Coronary artery (tissue), 2 donors: Measurements from ENCODE around the gene BAK1.

ENCODE experiments used
- DNase-seq: peaks from one replicate; pipeline ENCODE4 v3.0.0-alpha.2; 2017; ENCODE audit warnings: low spot score
- H3K27ac ChIP-seq, 2 donors: fragments of 200-600 bp; sonication (generic); one replicate each; pipeline ENCODE4 v1.5.1; 2016 to 2019
- H3K4me3 ChIP-seq: fragments of 200-600 bp; sonication (generic); 2 replicates; pipeline ENCODE4 v1.5.1; 2016; ENCODE audit warnings: mild to moderate bottlenecking, moderate library complexity
- CTCF ChIP-seq: fragments of 200-600 bp; sonication (generic); IDR thresholded peaks from one replicate; pipeline ENCODE4 v1.5.1; 2019; ENCODE audit warnings: antibody characterized with exemption

The BAK1 gene

DNA sequence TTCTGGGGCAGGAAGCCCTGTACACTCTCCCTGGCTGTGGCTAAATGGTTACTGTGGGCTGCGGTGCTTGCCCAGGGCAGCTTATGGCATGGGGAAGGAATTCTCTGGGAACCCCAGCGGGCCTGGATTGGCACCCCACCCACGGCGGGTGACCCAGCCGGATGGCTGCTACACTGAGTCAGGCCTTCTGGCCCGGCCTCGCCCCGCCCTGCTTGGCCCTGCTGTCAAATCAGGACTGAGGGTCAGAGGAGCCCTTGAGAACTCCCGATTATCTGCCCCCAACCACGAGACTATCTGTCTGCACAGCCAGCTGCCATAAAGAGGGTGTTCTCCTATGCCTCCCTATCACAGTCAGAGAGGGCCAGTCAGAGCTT lies 33.7 kb upstream of the BAK1 start:
- no peak for DNase-seq
- Histone ChIP-seq H3K4me3 (no peak overlapping the region), H3K27ac (peak overlapping the region in 1 of 2 donors; percentile 65)
- no peak for TF ChIP-seq CTCF

DNA sequence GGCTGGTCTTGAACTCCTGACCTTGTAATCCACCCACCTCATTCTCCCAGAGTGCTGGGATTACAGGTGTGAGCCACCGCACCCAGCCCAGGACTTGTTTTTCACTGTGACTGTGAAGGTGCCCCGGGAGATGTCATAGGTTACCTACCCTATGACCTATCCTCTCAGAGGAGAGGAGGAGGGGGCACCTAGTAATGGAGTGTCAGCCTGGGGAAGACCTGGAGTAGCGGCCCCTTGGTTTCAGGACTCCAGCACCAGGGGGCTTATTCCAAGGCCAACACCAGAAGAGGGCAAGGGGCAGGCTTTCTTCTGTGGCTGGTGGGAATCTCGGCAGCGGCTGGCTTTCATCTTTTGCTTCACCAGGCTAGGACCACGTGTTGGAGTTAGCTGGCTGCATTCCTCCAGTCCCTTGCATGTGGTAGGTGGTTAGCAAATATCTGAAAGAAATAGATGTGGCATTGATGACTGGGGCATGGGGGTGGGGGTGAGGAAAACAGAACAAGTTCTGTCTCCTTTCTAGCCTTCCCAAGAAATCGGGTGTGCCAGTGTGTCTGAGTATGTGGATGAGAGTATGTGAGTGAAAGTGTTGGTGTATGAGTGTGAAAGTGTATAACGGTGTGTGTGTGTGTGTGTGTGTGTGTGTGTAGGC lies 33.2 kb upstream of the BAK1 start:
- no peak overlapping the region for H3K4me3 ChIP-seq
- no peak for DNase-seq
- no peak for TF ChIP-seq CTCF
- peak overlapping the region in 1 of 2 donors; percentile 65 for H3K27ac ChIP-seq

DNA sequence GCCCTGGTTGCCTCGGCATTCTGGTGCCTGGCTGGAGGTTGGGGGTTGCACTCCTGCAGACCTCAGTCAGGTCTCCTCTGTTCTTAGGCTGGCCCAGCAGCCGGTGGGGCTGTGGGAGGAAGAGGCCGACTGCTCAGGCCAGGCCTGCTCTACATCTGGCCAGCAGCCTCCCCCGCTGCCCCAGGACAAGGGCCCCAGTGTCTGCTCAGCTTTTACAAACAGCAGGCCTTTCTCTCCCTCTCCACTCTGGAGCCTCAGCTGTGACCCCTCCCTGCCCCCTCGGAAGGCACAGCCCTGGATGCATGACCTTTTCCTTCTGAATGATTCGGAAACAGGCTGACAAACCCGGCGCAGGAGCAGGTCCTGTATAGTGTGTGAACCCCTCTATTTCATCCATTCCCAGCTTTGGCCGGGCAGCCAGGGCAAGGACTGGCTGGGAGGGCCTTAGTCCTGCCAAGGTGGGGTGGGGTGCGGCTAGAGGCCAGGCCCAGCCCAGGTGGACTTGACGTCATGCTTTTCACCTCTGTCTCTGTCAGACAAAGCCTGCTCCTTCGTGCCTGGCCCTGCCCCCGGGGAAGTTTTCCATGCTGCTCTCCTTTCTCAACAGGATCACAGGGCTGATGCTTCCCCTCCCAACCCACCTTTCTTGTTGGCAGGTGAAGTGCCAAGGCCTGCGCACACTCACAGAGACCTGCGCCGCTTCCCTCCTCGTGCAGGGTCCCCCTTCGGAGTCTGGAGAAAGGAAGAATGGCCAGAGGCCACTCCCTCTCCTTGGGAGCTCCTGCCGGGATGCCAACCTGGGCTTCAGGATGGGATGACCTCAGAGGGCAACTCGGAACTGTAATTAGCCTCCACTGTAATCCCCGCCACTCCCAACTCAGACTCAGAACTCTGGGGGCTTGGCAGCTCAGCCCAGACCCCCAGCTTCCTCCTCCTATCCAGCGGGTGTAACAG lies 31.0 kb upstream of the BAK1 start:
- no peak for TF ChIP-seq CTCF
- DNase-seq, result no peak
- peak overlapping the region in 1 of 2 donors; percentile 54 for H3K27ac ChIP-seq

DNA sequence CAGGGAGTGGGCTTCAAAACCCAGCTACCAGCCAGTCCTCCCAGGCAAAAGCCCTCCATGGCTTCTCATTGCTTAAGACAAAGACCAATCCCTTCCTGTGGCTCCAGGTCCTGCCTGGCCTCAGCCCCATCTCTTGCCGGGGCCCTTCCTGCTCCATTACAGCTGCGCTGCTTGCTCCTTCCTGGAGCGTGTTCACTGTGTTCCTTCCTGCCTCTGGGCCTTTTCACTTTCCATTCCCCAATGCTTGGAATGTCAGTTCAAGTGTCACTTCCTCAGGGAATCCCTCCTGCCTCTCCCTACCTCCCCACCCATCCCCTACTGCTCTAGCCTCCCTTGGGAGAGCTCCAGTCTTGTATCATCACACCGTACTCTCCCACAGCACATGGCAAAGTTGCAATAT lies 30.0 kb upstream of the BAK1 start:
- TF ChIP-seq CTCF, result no peak
- H3K27ac ChIP-seq, result peak overlapping the region in 1 of 2 donors; percentile 82
- DNase-seq, result no peak
- no peak overlapping the region for H3K4me3 ChIP-seq

More for the DNA sequence above, 31.0 kb upstream of the BAK1 start:
- no peak overlapping the region for H3K4me3 ChIP-seq

DNA sequence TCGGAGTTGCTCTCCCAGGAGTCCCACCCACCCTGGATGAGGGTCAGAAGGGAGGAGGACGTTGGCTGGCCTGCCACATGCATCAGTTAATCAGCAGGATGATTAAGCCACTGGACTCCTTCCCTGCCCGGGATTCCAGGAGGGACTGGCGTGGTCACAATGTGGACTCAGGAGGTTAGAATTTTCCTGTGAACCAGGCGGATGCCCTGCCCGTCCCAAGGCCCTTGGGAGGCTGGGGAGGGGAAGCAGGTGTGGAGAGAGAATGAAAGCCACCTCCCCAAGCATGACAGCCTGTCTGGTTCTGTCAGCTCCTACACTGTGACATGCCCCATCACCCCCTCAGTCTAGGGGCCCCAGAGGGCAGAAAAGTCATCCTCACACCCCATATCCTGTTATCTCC lies 29.5 kb upstream of the BAK1 start:
- peak overlapping the region in 1 of 2 donors; percentile 82 for H3K27ac ChIP-seq
- no peak for TF ChIP-seq CTCF
- H3K4me3 ChIP-seq, result no peak overlapping the region
- DNase-seq, result no peak

DNA sequence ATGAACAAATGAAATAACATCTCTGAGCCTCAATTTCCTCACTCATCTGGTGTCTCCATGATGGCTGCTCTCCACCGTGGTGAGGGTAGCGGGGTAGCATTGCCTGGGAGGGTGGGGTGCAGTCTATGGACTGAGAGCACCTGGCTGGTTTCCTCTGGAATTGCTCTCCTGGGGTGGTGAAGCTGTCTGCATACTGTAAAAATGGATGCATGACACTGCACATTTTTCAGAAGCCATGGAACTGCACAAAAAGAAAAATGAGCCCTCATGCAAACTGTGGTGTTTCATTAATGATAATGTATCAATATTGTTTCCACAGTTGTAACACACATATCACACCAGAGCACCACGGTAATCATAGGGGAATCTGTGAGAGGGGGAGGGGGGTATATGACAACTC lies 28.9 kb upstream of the BAK1 start:
- Histone ChIP-seq H3K27ac (peak overlapping the region in 1 of 2 donors; percentile 82), H3K4me3 (no peak overlapping the region)
- DNase-seq, result no peak
- no peak for TF ChIP-seq CTCF
